ENCODE measurements around the gene ASXL2.
A peak's percentile ranks its signal among the peaks of the same experiment; 100 is the strongest.
"Not testable (repeated sequence)": the region's sequence is repeated elsewhere in the genome, so short reads cannot be mapped to it uniquely, and the experiment has no call there.

ASXL2 gene

DNA sequence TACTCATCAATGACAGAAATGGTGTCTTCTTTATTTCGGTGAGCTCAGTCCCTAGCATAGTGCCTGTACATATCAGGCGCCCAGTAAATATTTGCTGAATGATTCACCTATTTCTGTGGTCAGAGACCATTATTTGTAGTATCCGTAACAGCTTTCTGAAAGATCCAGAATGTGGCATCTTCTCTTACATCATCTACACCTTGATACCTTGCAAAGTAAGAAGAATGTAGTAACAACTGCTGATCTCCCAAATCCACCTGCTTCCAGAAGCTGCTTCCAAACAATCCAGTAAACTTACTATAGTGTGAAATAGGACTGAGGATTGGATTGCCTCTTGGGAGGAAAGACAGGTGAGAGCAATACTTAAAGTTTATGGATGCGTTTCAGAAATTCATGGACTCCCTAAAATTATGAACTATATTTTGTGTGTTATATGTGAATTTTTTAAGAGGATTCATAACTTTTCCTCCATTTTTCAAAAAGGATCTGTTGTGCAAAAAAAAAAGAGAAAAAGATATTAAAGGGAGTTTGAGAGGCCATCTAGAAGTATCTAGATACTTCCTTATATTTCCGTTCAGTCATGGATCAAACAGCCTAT lies 945 bp upstream of the ASXL2 start:
- Histone ChIP-seq H3K36me3 (ENCODE audit: control insufficient read depth, insufficient read depth, low read length) (no peaks in the 10 kb centered on the region), H3K27ac (ENCODE audit: low read depth, low read length) (peak overlapping the region; percentile 74), H3K4me1 (ENCODE audit: control insufficient read depth, insufficient read depth, low read length) (peaks cover 18% of the 10 kb centered on the region), H3K4me3 (ENCODE audit: low read length) (peak overlapping the region; percentile 70), H3K27me3 (ENCODE audit: control insufficient read depth, insufficient read depth, low read length) (no peaks in the 10 kb centered on the region), H3K9ac (ENCODE audit: low read length) (peak overlapping the region; percentile 3)

DNA sequence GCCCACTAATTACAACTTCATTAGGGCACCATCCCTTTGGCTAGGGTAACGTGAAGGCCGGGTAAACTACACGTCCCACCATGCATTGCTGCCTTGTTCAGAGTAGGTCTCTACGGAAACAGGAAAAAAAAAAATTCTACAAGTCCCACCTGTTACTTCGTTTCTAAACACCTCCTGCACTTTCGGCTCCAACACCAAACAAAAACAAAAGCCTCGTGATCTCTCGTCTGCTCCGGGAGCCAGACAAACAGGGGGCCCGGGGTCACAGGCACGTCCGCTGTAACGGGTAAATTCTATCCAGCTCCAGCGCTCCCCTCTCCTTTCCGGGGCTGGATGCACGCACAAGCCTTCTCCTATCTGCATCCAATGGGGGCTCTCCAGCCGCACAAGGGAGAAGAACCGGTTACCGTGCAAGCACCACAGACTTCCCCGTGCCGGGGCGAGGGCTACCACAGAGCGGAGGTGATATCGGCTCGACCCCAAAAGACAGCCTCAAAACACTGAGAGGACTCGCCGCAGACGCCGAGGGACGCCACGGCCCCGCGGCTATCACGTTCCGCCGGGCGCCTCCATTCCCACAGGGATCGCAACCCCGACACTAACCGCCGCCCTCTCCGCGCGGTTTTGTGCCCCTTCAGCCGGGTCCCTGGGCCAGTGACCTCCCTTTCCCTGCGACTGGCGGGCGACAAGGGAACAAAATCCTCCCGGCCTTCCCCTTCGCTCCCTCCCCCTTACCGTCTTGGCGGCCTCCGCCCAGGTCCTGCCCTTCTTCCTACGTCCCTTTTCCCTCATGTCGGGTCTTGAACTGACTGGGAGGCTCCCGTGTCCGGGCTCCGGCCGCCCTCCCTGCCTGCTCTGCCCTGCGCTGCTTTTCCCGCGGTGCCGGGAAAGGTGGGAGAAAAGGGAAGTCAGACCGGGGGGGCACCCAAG lies 591 bp downstream of the ASXL2 start:
- Histone ChIP-seq H3K36me3 (ENCODE audit: control insufficient read depth, insufficient read depth, low read length) (no peaks in the 10 kb centered on the region), H3K27ac (ENCODE audit: low read depth, low read length) (peak overlapping the region; percentile 93), H3K27me3 (ENCODE audit: control insufficient read depth, insufficient read depth, low read length) (no peaks in the 10 kb centered on the region), H3K9ac (ENCODE audit: low read length) (peak overlapping the region; percentile 95), H3K4me3 (ENCODE audit: low read length) (peak overlapping the region; percentile 96), H3K4me1 (ENCODE audit: control insufficient read depth, insufficient read depth, low read length) (peaks cover 18% of the 10 kb centered on the region)

GRCh38 chr2:25872134-25872533 lies 6.2 kb downstream of the ASXL2 start:
- Histone ChIP-seq H3K36me3 (ENCODE audit: control insufficient read depth, insufficient read depth, low read length) (no peaks in the 10 kb centered on the region), H3K4me1 (ENCODE audit: control insufficient read depth, insufficient read depth, low read length) (peaks cover 11% of the 10 kb centered on the region), H3K4me3 (ENCODE audit: low read length) (no peak overlapping the region), H3K9ac (ENCODE audit: low read length) (no peak overlapping the region), H3K27me3 (ENCODE audit: control insufficient read depth, insufficient read depth, low read length) (no peaks in the 10 kb centered on the region), H3K27ac (ENCODE audit: low read depth, low read length) (no peak overlapping the region)

DNA sequence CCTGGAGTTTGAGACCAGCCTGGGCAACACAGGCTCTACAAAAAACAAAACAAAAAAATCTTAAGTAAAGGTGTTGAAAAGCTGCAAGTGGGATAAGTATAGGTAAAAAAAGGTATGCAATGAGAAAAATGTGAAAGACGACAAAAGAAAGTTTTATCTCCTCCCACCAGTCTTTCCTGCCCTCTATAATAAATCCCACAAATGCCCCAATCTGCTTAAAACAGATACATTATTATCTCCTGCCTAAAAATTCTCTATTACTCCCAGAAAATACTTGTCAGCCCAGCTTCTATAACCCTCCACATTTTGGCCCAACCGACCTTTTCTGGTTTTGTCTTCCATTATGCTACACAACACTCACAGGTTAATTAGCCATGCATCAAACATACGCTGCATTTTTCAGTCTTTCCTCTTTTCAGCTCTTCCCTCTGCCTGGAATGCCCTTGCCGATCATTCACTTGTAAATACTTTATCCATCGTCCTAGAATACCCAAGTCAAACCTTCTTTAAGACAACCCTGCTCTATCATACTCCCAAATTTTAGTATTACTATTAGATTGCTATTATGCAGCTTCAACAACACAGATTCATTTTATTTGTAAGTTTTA lies 10.8 kb downstream of the ASXL2 start:
- Histone ChIP-seq H3K27ac (ENCODE audit: low read depth, low read length) (no peak overlapping the region), H3K36me3 (ENCODE audit: control insufficient read depth, insufficient read depth, low read length) (no peaks in the 10 kb centered on the region), H3K4me3 (ENCODE audit: low read length) (no peak overlapping the region), H3K9ac (ENCODE audit: low read length) (no peak overlapping the region), H3K4me1 (ENCODE audit: control insufficient read depth, insufficient read depth, low read length) (no peaks in the 10 kb centered on the region), H3K27me3 (ENCODE audit: control insufficient read depth, insufficient read depth, low read length) (no peaks in the 10 kb centered on the region)

GRCh38 chr2:25856377-25856776 lies 21.9 kb downstream of the ASXL2 start:
- Histone ChIP-seq H3K36me3 (ENCODE audit: control insufficient read depth, insufficient read depth, low read length) (no peaks in the 10 kb centered on the region), H3K27ac (ENCODE audit: low read depth, low read length) (no peak overlapping the region), H3K27me3 (ENCODE audit: control insufficient read depth, insufficient read depth, low read length) (no peaks in the 10 kb centered on the region), H3K4me3 (ENCODE audit: low read length) (no peak overlapping the region), H3K4me1 (ENCODE audit: control insufficient read depth, insufficient read depth, low read length) (no peaks in the 10 kb centered on the region), H3K9ac (ENCODE audit: low read length) (no peak overlapping the region)

GRCh38 chr2:25855065-25855464 lies 23.2 kb downstream of the ASXL2 start:
- Histone ChIP-seq H3K4me3 (ENCODE audit: low read length) (no peak overlapping the region), H3K4me1 (ENCODE audit: control insufficient read depth, insufficient read depth, low read length) (no peaks in the 10 kb centered on the region), H3K9ac (ENCODE audit: low read length) (no peak overlapping the region), H3K27me3 (ENCODE audit: control insufficient read depth, insufficient read depth, low read length) (no peaks in the 10 kb centered on the region), H3K27ac (ENCODE audit: low read depth, low read length) (no peak overlapping the region), H3K36me3 (ENCODE audit: control insufficient read depth, insufficient read depth, low read length) (no peaks in the 10 kb centered on the region)

DNA sequence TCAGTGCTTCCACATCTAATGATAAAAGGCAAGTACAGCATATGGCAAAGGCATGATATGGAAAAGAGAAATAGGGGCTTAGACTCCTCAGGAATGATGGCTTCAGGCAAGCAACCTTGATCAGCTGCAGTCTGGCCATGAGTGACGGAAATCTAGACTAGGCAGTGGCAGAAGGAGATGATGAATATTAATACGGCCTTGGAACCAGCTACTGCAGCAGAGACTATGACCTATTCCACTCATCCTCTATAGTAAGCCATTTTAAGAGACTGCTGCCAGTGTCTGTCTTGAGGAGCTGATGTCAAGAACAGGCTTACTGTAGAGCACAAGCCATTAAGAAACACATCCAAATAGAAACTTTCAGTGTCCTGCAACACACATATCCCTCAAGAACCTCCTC lies 23.7 kb downstream of the ASXL2 start:
- Histone ChIP-seq H3K36me3 (ENCODE audit: control insufficient read depth, insufficient read depth, low read length) (no peaks in the 10 kb centered on the region), H3K4me3 (ENCODE audit: low read length) (no peak overlapping the region), H3K9ac (ENCODE audit: low read length) (no peak overlapping the region), H3K27me3 (ENCODE audit: control insufficient read depth, insufficient read depth, low read length) (no peaks in the 10 kb centered on the region), H3K27ac (ENCODE audit: low read depth, low read length) (no peak overlapping the region), H3K4me1 (ENCODE audit: control insufficient read depth, insufficient read depth, low read length) (no peaks in the 10 kb centered on the region)

GRCh38 chr2:25853038-25853638 lies 25.1 kb downstream of the ASXL2 start:
- Histone ChIP-seq H3K27me3 (ENCODE audit: control insufficient read depth, insufficient read depth, low read length) (no peaks in the 10 kb centered on the region), H3K27ac (ENCODE audit: low read depth, low read length) (no peak overlapping the region), H3K4me3 (ENCODE audit: low read length) (no peak overlapping the region), H3K4me1 (ENCODE audit: control insufficient read depth, insufficient read depth, low read length) (no peaks in the 10 kb centered on the region), H3K9ac (ENCODE audit: low read length) (no peak overlapping the region), H3K36me3 (ENCODE audit: control insufficient read depth, insufficient read depth, low read length) (no peaks in the 10 kb centered on the region)

- H3K4me3 ChIP-seq (ENCODE audit: low read length), result no peak overlapping the region
- H3K27me3 ChIP-seq (ENCODE audit: control insufficient read depth, insufficient read depth, low read length), result no peaks in the 10 kb centered on the region
- H3K4me1 ChIP-seq (ENCODE audit: control insufficient read depth, insufficient read depth, low read length), result no peaks in the 10 kb centered on the region
- H3K9ac ChIP-seq (ENCODE audit: low read length), result no peak overlapping the region
- H3K36me3 ChIP-seq (ENCODE audit: control insufficient read depth, insufficient read depth, low read length), result no peaks in the 10 kb centered on the region
- no peak overlapping the region for H3K27ac ChIP-seq (ENCODE audit: low read depth, low read length)
These were observed 26.4 kb downstream of the ASXL2 start for GRCh38 chr2:25851740-25852503.

- not testable (repeated sequence) for H3K27me3 ChIP-seq (ENCODE audit: control insufficient read depth, insufficient read depth, low read length); H3K4me3 ChIP-seq (ENCODE audit: low read length); H3K36me3 ChIP-seq (ENCODE audit: control insufficient read depth, insufficient read depth, low read length); H3K9ac ChIP-seq (ENCODE audit: low read length); H3K27ac ChIP-seq (ENCODE audit: low read depth, low read length); H3K4me1 ChIP-seq (ENCODE audit: control insufficient read depth, insufficient read depth, low read length)
These were observed 27.9 kb downstream of the ASXL2 start for GRCh38 chr2:25850400-25850799.

DNA sequence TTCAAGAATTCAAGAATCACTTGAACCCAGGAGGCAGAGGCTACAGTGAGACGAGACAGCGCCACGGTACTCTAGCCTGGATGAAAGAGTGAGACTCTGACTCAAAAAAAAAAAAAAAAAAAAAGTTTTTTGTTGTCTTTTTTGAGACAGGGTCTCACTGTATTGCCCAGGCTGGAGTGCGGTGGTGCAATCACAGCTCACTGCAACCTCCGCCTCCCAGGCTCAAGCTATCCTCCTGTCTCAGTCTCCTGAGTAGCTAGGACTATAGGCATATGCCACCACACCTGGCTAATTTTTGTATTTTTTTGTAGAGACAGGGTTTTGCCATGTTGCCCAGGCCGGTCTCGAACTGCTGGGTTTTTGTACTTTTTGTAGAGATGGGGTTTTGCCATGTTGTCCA lies 28.9 kb downstream of the ASXL2 start:
- not testable (repeated sequence) for H3K27ac ChIP-seq (ENCODE audit: low read depth, low read length); H3K27me3 ChIP-seq (ENCODE audit: control insufficient read depth, insufficient read depth, low read length); H3K4me1 ChIP-seq (ENCODE audit: control insufficient read depth, insufficient read depth, low read length); H3K4me3 ChIP-seq (ENCODE audit: low read length); H3K9ac ChIP-seq (ENCODE audit: low read length); H3K36me3 ChIP-seq (ENCODE audit: control insufficient read depth, insufficient read depth, low read length)
